ENCODE data around the gene LYRM4. TPM values are rescaled to one million over a fixed set of nuclear protein-coding genes. Genes with fewer than 3 reads are reported as not detected.

LYRM4 gene
- total RNA-seq, 4 donors from 2014 or later, result 21.4 to 47.8 (median 26.2) TPM

- no peak for TF ChIP-seq CTCF (IDR thresholded peaks at IDR 0.05)
- ATAC-seq (ENCODE audit: low FRiP score) (no peak), DNase-seq (ENCODE audit: low spot score) (no peak)
Measured at GRCh38 chr6:5136851-5137250, 123.9 kb downstream of the LYRM4 start.

DNA sequence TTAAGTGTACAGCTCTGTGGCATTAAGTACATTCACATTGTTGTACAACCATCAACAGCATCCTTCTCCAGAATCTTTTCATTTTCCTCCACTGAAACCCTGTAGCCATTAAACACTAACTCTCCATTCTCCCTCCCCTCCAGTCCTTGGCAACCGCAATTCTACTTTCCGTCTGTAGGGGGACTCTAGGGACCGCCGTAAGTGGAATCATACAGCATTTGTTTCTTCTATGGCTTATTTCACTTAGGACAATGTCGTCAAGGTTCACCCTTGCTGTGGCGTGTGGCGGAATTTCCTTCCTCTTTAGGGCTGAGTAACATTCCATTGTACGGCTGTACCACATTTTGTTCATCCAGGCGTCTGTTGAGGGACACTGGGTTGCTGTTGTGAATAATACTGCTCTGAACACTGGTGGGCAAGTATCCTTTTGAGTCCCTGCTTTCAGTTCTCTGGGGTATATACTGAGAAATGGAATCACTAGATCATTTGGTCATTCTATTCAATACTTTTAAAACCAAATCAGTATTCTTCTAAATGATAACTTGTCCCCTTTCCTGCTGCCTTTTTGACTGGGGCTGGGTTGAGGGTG, 124.9 kb downstream of the LYRM4 start:
- TF ChIP-seq CTCF (IDR thresholded peaks at IDR 0.05), result no peak
- ATAC-seq (ENCODE audit: low FRiP score) (no peak), DNase-seq (ENCODE audit: low spot score) (no peak)

DNA sequence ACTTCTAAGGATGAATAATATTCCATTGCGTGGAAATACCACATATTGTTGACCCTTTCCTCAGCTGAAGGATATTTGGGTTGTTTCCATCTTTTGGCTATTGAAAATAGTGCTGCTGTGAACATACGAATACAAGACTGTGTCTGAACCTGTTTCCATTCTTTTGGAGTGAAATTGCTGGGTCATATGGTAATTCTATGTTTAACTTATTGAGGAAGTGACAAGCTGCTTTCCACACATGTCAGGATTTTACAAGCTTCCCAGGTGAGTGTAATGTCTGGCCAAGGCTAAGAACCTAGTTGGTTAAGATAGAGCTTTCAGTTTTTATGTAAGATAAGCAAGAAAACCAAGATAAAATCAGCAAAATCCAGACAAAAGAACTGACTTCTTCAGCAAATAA, 126.8 kb downstream of the LYRM4 start:
- TF ChIP-seq CTCF (IDR thresholded peaks at IDR 0.05), result no peak
- ATAC-seq (ENCODE audit: low FRiP score), result no peak

GRCh38 chr6:5132731-5133130, 128.0 kb downstream of the LYRM4 start:
- TF ChIP-seq CTCF (IDR thresholded peaks at IDR 0.05), result no peak
- peak; percentile 28 for DNase-seq (ENCODE audit: low spot score)
- ATAC-seq (ENCODE audit: low FRiP score), result peak; percentile 63

More for the DNA sequence above, 126.8 kb downstream of the LYRM4 start:
- no peak for DNase-seq (ENCODE audit: low spot score)

- TF ChIP-seq CTCF (IDR thresholded peaks at IDR 0.05), result no peak
- ATAC-seq (ENCODE audit: low FRiP score), result no peak
- DNase-seq (ENCODE audit: low spot score), result no peak
Measured at GRCh38 chr6:5130135-5130866, 130.4 kb downstream of the LYRM4 start.

DNA sequence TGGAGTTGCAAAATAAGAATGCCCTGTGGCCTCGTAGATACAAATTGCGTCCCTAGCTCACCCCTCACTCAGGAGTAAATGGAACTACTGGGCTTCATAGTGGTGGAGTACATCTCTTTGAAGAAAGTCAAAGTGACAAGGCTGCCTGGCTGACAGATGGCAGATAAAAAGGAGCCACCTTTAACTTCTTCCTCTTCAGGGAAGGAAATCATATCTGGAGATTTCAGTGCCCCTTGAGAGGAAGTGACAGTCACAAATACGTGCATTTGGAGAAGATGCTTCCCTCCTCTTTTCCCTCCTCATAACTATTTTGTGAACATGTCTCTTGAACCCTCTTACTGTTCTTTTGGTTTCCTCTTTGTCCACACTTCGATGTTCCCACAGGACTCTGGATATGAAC, 132.4 kb downstream of the LYRM4 start:
- ATAC-seq (ENCODE audit: low FRiP score) (no peak), DNase-seq (ENCODE audit: low spot score) (no peak)
- TF ChIP-seq CTCF (IDR thresholded peaks at IDR 0.05), result no peak

Measured in omental fat pad (tissue), 4 donors.